NOMO-1 treated with dmso at 0.1 percent for 144 hours (cell line): ENCODE data around the gene EGF.

ENCODE experiments used
- DNase-seq: peaks from one replicate; lab custom pipeline; 2025; ENCODE audit not compliant: unreplicated experiment; lab: John Stamatoyannopoulos, UW

Gene EGF

DNA sequence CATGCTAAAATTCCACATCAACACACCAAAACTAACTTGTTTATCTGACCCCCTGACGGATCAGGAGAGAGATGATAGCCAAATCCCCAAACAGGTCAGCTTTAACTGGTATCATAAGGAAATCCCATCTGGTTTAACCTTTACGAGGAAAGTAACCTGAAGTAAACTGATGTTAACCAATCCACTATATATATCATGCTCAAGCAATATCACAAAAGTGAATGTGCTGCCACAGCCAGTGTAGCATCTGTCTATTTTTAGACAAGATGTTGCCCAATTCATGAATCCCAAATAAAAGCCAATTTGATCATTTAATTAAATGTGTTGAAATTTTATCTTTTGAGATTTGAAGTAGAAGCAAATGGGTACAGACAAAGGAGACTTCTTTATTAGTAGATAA is 44.5 kb downstream of the EGF start:
- DNase-seq = no peak

DNA sequence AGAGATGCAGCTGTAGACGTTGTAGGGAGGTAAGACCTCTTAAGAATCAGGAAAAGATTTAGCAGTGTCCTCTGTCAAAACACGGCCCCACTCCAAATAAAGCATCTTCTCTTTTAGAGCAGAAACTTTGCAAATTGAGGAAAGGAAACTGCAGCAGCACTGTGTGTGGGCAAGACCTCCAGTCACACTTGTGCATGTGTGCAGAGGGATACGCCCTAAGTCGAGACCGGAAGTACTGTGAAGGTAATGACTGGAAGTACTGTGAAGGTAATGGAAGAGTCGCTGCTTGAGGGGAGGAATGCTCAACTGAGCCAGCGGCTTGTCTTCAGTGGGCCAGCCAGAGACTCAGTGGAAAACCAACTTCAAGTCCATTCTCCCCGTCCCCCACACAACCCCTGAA is 46.5 kb downstream of the EGF start:
- DNase-seq = peak; percentile 57

DNA sequence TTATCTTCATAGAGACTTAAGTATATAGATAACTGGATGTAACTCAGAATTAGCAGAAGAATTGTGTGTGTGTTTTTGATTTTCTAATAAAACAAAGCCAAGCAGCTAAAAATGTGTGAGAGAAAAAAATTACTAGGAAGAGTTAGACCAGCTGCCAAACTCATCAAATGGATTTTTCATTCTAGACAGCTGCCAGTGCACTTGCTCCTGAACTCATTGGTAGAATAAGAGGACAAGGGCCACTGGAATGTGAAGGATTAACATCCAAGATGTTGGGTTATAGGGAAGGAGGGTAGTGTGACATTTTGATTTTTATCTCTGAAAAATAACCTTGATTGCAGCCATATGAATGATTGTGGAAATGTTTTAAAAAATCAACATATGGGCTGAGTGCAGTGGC is 49.7 kb downstream of the EGF start:
- no peak for DNase-seq

DNA sequence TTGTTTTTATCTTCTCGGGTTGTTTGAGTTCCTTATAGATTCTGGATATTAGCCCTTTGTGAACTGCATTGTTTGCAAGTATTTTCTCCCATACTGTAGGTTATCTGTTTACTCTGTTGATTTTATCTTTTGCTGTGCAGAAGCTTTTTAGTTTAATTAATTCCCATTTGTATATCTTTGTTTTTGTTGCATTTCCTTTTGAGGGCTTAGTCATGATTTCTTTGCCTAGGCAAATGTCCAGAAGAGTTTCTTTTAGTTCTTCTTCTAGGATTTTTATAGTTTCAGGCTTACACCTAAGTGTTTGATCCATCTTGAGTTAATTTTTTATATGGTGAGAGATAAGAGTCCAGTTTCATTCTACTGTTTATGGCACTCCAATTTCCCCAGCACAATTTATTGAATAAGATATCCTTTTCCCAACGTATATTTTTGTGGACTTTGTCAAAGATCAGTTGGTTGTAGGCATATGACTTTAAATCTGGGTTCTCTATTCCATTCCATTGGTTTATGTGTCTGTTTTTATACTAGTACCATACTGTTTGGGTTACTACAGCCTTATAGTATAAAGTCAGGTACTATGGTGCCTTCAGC is 54.3 kb downstream of the EGF start:
- no peak for DNase-seq

DNA sequence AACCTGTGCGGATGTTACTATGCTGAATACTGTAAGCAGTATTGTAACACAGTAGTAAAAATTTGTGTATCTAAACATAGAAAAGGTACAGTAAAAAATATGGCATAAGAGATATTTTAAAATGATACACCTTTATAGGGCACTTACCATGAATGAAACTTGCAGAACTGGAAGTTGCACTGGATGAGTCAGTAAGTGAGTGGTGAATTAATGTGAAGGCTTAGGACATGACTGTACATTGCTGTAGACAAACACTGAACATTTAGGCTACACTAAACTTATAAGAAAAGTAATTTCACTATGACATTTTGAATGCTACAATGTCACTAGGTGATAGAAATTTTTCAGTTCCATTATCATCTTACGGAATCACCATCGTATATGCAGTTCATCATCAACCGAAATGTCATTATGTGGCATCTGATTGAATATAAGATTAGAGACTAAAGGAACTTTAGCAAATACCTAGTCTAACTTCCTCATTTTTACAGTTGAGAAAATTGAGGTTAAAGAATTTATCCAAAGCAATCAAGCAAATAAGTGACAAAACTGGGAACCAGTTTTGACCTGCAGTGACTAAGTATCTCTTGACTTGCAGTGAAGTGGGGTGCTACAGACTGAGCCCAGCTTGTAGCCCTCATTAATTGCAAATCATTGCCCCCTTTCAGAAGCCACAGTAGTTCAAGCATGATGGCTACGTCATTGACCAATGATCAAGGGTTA is 55.3 kb downstream of the EGF start:
- no peak for DNase-seq

DNA sequence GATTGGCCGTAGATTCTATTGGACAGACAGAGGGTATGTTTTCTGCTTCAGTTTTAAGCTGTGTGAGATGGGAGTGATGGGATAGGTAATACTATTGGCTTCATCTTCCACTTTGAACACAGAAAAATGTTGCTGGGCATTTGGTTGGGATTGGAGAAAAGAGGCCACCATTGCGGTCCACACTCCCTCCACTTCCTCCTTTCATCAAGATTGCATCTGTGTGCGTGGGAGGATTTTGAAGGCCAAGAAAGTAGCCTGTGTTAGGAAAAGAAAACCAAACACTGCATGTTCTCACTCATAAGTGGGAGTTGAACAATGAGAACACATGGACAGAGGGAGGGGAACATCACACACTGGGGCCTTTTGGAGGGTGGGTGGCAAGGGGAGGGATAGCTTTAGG is 56.4 kb downstream of the EGF start:
- DNase-seq = no peak

DNA sequence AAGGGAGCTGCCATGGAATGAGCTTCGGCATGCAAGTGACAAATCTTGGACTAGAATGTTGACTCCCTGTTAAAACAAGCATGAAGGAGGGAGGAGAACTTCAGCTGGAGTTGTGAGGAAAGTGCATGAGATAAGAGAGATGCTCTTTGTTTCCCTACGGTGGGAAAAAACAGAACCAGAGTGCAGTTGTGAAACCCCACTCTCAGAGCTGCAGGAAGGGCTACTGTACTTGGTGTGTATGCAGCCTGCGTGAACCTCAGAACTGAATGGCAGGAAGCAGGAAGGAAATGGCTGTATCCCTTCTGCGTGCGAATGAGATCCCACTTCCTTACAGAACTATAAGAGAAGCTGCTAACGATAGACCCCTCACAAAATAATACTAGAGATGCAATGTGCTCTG is 57.2 kb downstream of the EGF start:
- no peak for DNase-seq

DNA sequence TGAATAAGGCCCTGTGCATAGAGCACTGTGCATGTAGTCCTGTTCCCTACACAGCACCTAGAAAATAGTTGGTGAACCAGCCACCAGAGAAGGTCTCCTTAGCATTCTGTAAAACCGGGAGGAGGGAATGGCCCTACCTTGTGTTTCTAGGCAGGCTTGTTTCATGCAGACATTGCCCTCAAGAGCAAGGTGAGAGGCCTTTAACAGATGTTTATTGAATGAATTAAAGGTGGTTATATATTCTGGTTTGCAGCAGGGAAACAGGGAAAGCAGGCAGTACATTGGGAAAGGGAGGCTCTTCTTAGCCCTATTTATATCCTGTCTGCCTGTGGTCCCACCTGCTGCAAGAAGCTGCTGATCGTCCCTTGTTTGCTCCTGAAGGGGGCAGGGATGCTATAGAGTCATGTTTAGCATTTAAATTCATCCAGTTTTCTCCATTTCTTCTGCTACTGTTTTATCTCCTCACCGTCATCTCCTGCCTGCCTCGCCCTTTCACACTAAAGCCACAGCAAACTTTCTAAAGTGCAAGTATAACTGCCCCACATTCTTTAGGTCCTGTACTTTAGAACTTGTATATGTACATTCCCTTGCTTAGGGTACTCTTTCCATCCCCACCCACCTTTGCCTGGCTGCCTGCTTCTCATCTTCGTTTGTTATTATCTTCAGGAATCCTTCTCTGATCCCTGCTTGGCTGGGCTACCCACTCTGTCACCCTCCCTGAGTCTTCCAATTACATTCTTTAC is 60.3 kb downstream of the EGF start:
- DNase-seq = no peak

DNA sequence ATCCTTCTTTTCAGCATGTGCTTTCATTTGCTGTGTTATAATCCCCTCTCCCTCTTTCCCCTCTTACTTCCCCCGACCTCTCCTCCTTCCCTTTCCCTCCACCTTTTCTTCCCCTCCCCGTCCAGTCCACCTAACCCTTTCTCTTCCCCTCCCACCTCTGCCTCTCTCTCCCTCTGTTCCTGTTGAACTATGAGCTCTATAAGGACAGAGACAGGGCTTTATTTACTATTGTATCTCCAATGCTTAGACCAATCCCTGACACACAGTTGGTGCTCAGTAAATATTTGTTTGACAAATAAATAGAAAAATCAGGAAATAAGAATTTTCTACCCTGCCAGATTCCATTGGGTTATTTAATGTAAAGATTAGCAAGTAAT is 60.8 kb downstream of the EGF start:
- DNase-seq = no peak

DNA sequence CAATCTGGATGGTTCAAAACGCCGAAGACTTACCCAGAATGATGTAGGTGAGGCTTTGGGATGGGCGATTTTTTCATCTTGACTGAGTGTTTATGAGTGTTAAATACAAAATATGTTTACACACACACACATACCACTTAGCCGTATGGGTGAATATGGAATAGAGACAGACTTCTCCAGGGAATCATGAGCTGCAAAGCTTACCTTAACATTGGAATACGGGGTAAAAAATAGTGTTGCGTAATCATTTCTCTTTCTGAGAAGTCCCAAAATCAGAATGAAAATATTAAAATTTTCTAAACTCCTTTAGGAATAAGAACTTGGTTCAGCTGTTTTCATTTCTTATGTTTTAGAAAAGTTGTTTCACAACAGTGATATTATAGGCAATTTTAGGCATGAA is 63.5 kb downstream of the EGF start:
- no peak for DNase-seq

DNA sequence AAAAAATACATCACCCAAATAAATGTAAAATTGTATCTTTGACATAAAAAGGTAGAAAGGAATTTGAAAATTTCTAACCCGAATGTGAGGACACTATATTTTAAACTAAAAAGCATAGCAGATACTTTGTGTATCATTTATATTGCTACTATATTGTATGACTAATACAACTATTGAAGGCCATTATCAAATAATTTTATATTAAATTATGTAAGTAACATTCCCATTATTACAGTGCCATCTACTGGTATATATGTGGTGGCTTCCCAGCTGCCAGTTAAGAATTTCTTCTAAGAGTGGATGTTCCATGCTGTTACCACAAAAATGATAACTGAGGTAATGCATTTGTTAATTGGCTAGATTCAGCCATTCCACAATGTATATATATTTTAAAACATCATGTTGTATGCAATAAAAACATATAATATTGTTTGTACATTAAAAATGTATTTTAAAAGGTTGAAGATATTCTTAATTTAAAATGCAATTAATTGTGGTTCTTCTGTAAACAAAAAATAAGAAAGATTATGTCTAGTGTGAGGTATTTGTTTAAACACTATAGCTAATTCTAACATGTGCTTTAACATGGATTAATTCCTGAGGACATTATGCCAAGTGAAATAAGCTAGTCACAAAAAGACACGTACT is 65.3 kb downstream of the EGF start:
- DNase-seq = no peak

DNA sequence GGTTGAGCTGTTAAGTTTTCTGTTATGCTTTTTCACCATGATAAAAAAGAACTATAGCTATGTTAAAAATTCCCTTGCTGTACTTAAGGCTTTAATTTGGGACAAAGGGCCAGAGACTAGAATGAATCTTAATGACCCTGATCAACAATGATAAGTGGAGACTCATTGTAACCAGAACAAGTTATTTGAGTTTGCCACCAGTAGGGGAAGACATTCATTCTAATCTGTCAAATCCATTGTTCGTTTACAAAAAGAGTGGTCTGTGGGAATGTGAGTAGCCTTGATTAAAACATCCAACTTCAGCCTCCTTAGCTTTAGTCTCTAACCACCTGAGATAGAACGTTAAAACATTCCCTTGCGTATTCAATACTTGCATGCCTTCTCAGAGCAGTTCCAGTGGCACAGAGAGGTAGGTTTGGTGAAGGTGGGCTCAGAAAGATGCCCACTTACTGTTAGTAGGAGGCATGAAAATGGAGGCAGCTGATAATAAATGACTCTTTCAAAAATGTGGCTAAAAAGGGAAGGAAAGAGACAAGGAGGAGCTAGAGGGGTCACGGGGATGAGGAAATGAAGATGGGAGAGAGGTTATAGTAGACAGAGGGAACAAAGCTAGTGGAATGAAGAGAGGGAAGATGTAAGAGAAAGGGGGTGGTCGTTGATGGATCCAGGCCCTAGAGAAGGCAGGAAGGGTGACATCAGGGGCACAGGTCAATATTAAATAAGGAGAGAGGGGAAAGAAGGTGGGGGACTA is 66.2 kb downstream of the EGF start:
- DNase-seq = no peak

DNA sequence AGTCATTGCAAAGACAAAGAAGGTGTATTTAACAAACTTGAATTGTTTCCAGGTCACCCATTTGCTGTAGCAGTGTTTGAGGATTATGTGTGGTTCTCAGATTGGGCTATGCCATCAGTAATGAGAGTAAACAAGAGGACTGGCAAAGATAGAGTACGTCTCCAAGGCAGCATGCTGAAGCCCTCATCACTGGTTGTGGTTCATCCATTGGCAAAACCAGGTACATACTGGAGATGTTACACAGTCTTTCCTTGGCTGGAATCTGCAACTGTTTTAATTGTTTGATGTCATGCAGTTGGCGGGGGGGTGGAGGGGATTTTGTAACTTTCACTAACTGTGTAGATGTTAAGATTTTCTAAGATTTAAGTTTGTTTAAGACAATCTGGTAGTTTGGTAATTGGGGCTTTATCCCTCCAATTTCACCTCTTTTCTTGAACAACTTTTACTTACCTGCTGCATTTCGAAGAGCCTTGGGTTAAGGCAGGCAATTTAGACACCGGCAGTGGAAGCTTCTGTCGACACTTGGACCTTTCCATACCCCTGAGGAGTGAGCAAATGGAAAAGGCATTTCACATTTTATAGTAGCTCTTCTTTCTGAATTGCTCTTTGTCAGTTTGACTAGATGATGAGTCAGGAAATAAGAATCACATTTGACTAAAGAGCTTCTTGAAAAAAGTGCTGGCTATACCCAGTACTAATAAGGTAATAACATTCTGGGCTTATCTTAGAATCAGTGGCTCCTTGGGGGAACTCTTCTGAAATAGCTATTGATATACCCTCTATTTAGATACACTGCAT is 67.4 kb downstream of the EGF start:
- no peak for DNase-seq

DNA sequence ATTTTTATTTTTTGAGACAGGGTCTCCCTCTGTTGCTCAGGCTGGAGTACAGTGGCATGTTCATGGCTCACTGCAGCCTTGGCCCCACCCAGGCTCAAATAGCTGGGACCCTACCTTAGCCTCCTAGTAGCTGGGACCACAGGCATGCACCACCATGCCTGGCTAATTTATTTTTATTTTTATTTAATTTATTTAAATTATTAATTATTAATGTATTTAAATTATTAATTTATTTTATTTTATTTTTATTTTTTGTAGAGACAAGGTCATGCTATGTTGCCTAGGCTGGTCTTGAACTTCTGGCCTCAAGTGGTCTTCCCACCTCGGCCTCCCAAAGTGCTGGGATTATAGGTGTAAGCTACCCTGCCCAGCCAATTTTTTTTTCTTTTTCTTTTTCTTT is 69.3 kb downstream of the EGF start:
- DNase-seq = no peak

DNA sequence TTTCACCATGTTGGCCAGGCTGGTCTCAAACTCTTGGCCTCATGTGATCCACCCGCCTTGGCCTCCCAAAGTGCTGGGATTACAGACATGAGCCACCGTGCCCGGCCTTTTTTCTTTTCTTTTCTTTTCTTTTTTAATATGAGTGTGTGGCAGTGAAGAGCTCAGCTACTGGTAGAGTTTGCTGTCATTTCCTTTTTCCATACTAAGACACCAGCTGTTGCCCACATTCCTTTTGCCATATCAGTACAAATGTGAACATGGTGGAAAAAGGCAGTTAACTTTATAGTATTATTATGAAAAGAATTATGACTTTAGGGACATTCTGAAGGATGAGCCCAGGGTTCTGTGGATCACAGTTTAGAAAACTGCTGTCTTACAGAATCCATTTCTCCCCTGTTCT is 69.8 kb downstream of the EGF start:
- no peak for DNase-seq

DNA sequence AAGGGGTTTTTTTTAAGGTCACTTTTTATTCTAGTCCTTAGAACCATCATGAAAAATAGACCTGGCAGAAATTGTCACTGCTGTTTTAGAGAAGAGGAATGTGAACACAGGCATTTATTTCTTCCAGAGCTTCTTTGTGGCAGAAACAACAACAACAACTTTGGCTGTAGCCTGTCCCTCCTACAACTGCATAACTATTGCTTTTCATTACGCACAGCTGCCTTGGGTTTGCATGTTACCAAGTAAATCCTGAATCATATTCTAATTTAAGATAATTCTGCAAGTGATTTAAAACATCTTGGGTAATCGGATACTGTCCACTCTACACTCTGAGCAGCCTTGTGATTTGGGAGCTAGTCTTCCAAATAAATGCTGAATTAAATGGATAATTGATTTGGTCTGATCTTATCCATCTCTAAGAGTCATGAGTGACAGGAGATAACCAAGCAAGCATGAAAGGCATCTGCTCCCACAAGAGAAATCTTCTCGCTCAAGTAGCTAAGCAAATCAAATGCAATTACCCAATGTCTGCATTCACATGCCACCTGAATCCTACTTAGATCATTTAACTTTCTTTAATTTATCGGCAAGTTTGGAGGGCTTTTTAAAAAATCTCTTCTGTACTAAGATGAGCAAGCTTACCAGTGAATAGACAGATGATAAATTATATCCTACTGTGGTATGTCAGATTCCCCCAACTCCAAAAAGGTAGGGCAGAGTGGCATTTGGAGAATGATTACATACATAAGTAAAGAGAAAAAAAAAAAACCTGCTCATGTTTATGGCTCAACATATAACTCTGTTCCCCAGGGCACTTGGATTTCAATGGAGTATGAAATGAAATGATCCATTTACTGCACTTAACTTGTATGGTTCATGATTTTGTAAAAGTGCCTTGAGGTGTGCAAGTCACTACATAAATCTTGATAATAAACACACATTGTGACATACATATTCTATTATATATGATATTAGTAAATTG is 73.6 kb downstream of the EGF start:
- DNase-seq = no peak

DNA sequence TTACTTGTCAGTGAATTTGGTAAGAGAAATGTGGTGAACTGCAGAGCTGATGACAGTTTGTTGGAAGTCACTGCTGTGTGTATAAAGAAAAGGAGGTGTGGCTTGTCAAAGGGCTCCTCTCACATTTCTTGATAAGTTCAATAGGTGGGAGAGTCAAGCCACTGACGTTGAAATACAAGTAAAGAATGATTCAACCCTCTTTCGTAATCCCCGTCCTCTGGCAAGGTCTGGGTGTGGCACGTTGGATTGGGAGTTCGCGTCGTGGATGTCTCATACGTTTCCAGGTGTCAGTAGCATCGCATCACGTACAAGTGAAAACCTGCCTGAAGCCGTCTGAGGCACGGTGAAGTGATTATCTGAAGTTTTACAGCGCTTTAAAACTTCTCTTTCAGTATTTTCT is 76.4 kb downstream of the EGF start:
- DNase-seq = no peak

DNA sequence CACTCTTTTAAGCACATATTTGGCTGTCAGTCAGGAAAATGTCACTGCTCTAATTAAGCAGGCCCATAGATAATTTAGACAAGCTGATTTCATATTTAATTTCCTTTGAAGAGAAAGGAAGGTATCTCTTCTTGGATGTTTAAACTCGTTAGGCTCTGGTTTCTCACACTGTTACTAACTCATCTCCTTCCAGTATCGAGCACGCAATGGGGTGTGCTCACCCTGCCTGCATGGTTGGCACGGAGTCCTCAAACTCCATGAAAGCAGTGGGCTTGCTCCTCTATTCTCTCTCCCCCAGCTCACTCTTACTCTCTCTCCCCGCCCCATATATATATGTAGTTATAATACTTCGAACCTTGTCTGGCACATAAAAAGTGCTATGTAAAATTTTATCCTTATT is 76.9 kb downstream of the EGF start:
- no peak for DNase-seq
